RCC 7860 (cell line): ENCODE measurements around the gene ASCC3.

ENCODE experiments used
- DNase-seq: peaks from one replicate; pipeline ENCODE4 v3.0.0-alpha.2; 2015; ENCODE audit warnings: low spot score
- FAIRE-seq: peaks from 2 replicates; lab custom pipeline; 2012; peaks lifted over from hg19 to GRCh38; lab: Jason Lieb, UNC

Gene ASCC3

GRCh38 chr6:100614933-100615332 lies 266.2 kb downstream of the ASCC3 start:
- FAIRE-seq = no peak
- DNase-seq = no peak

- no peak for FAIRE-seq
- DNase-seq = no peak
Observed at GRCh38 chr6:100614386-100614785, 266.7 kb downstream of the ASCC3 start.

- no peak for FAIRE-seq
- DNase-seq = no peak
Observed at GRCh38 chr6:100613656-100614055, 267.5 kb downstream of the ASCC3 start.

- FAIRE-seq = no peak
- DNase-seq = no peak
Observed at GRCh38 chr6:100612094-100612493, 269.0 kb downstream of the ASCC3 start.

- DNase-seq (no peak), FAIRE-seq (no peak)
Observed at GRCh38 chr6:100599088-100599770, 281.9 kb downstream of the ASCC3 start.

- no peak for DNase-seq
- FAIRE-seq = no peak
Observed at GRCh38 chr6:100595456-100595855, 285.7 kb downstream of the ASCC3 start.

GRCh38 chr6:100593522-100593921 lies 287.6 kb downstream of the ASCC3 start:
- FAIRE-seq = no peak
- no peak for DNase-seq

GRCh38 chr6:100592929-100593328 lies 288.2 kb downstream of the ASCC3 start:
- FAIRE-seq (no peak), DNase-seq (no peak)

- no peak for DNase-seq
Observed at GRCh38 chr6:100577425-100577824, 303.7 kb downstream of the ASCC3 start.

GRCh38 chr6:100575921-100576320 lies 305.2 kb downstream of the ASCC3 start:
- no peak for DNase-seq

More at GRCh38 chr6:100577425-100577824, 303.7 kb downstream of the ASCC3 start:
- no peak for FAIRE-seq

GRCh38 chr6:100574836-100575235 lies 306.3 kb downstream of the ASCC3 start:
- FAIRE-seq (no peak), DNase-seq (no peak)

More at GRCh38 chr6:100575921-100576320, 305.2 kb downstream of the ASCC3 start:
- no peak for FAIRE-seq

GRCh38 chr6:100573166-100573565 lies 308.0 kb downstream of the ASCC3 start:
- FAIRE-seq = peak; percentile 50
- no peak for DNase-seq

- FAIRE-seq = no peak
- DNase-seq = no peak
Observed at GRCh38 chr6:100568255-100568654, 312.9 kb downstream of the ASCC3 start.

- no peak for FAIRE-seq
- DNase-seq = no peak
Observed at GRCh38 chr6:100566563-100566962, 314.6 kb downstream of the ASCC3 start.

- FAIRE-seq (peak; percentile 49), DNase-seq (peak; percentile 16)
Observed at GRCh38 chr6:100565439-100566104, 315.6 kb downstream of the ASCC3 start.

GRCh38 chr6:100559859-100560258 lies 321.3 kb downstream of the ASCC3 start:
- DNase-seq = no peak
- no peak for FAIRE-seq

- FAIRE-seq = peak; percentile 73
Observed at GRCh38 chr6:100554228-100554627, 326.9 kb downstream of the ASCC3 start.

GRCh38 chr6:100553243-100553642 lies 327.9 kb downstream of the ASCC3 start:
- no peak for DNase-seq

More at GRCh38 chr6:100554228-100554627, 326.9 kb downstream of the ASCC3 start:
- peak; percentile 8 for DNase-seq

GRCh38 chr6:100549406-100550167 lies 331.5 kb downstream of the ASCC3 start:
- DNase-seq (no peak), FAIRE-seq (no peak)

More at GRCh38 chr6:100553243-100553642, 327.9 kb downstream of the ASCC3 start:
- no peak for FAIRE-seq

GRCh38 chr6:100538086-100538485 lies 343.0 kb downstream of the ASCC3 start:
- no peak for FAIRE-seq
- peak; percentile 57 for DNase-seq

GRCh38 chr6:100518588-100518987 lies 362.5 kb downstream of the ASCC3 start:
- FAIRE-seq = no peak
- DNase-seq = no peak
